Prostate gland (tissue), 2 donors: Measurements from ENCODE around the gene HDAC10.

Experiments used
- CTCF ChIP-seq, 4 experiments: fragments of 200-600 bp in 2 of 4; fragments of 450-650 bp in 2 of 4; sonication (generic) in 2 of 4; IDR thresholded peaks; 1 replicate in 3 of 4; 2 replicates in 1 of 4; pipeline ENCODE4 v1.5.1; 2016 to 2019; ENCODE audit warnings: antibody characterized with exemption in 4 of 4, mild to moderate bottlenecking in 2 of 4, moderate library complexity in 2 of 4
- POLR2A ChIP-seq: fragments of 450-650 bp; IDR thresholded peaks from one replicate; pipeline ENCODE4 v1.6.1; 2016; ENCODE audit warnings: antibody characterized with exemption, mild to moderate bottlenecking
- POLR2AphosphoS5 ChIP-seq: sonication (generic); formaldehyde crosslinking; IDR thresholded peaks from one replicate; pipeline ENCODE4 v1.6.1; 2017; ENCODE audit warnings: antibody characterized with exemption

GRCh38 chr22:50218996-50219727 is 31.9 kb downstream of the HDAC10 start:
- peak in 1 of 4 experiments; percentile 17 for TF ChIP-seq CTCF (IDR thresholded peaks at IDR 0.05)
- TF ChIP-seq POLR2AphosphoS5 = peak; percentile 95
- no peak for TF ChIP-seq POLR2A
